Endothelial cell of umbilical vein (primary cell): Measurements from ENCODE around the gene CERK.

Source experiments
- CTCF ChIP-seq, 2 donors: IDR thresholded peaks; 1 replicate in 1 of 2; 2 replicates in 1 of 2; pipeline ENCODE4 v1.5.1; 2011; ENCODE audit warnings: low read length in 2 of 2, mild to moderate bottlenecking in 2 of 2, moderate library complexity in 2 of 2, control low read depth in 1 of 2, inconsistent platforms in 1 of 2, low read depth in 1 of 2; ENCODE audit not compliant: insufficient read depth in 1 of 2; ENCODE audit errors: extremely low read depth in 1 of 2
- EZH2 ChIP-seq: IDR thresholded peaks from 2 replicates; pipeline ENCODE4 v1.6.1; 2012; ENCODE audit warnings: borderline replicate concordance, low read depth, mild to moderate bottlenecking, moderate library complexity, low read length, inconsistent platforms; ENCODE audit not compliant: severe bottlenecking
- FOS ChIP-seq: IDR thresholded peaks from 2 replicates; pipeline ENCODE4 v1.6.1; 2011; ENCODE audit warnings: mild to moderate bottlenecking, low read length, moderate library complexity, borderline replicate concordance; ENCODE audit not compliant: insufficient read depth
- GATA2 ChIP-seq: IDR thresholded peaks from 2 replicates; pipeline ENCODE4 v1.7.0; 2011; ENCODE audit warnings: low read depth, mild to moderate bottlenecking, moderate library complexity, mixed read lengths, low read length; ENCODE audit not compliant: insufficient read length, insufficient read depth
- JUN ChIP-seq: IDR thresholded peaks from 2 replicates; pipeline ENCODE4 v1.6.1; 2011; ENCODE audit warnings: borderline replicate concordance, low read depth; ENCODE audit not compliant: insufficient read length, insufficient read depth
- MAX ChIP-seq: IDR thresholded peaks from 2 replicates; pipeline ENCODE4 v1.6.1; 2011; ENCODE audit not compliant: insufficient read depth, insufficient read length
- MYC ChIP-seq: IDR thresholded peaks from one replicate; pipeline ENCODE4 v1.6.1; 2011; ENCODE audit warnings: mild to moderate bottlenecking, low read depth, low read length
- POLR2A ChIP-seq: IDR thresholded peaks from 2 replicates; pipeline ENCODE4 v1.6.1; 2012; ENCODE audit warnings: low read depth, mild to moderate bottlenecking, control low read depth, low read length

DNA sequence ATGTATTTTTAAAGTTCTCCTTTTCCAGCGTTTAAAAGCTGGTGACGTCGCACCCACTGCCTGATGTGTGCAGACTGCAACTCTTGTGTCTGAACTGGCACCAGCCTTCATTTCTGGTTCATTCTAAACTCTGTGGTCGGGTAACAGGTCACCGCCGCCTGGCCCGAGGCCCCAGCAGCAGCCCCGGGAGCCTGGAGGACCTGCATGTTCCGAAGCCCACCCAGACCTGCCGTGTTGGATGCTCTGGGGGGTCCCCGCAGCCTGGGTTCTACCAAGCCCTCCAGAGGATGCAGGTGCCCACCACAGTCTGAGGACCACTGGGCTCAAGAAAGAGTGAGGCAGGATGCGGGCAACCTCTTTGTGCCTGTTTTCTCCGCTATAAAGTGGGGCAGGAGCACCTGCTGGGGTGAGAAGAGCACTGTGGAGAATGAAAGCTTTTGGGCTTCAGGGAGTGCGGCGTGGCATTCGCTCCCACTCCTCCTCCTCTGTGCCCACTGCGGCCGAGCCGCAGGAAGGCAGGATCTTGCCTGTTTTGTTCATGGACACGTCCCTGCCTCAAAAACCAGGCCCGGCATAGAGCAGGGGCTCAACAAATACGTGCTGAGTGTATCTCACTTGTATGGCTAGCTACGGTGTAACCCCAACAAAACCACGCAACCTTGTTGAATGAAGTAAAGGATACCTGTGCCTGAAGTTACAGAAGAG lies 40.1 kb downstream of the CERK start:
- no peak for TF ChIP-seq CTCF (IDR thresholded peaks at IDR 0.05; ENCODE audit: extremely low read depth in 1 of 2, insufficient read depth in 1 of 2, low read depth in 1 of 2, low read length in 2 of 2)
- TF ChIP-seq POLR2A: no peak
- TF ChIP-seq GATA2: no peak
- no peak for TF ChIP-seq MAX
- TF ChIP-seq EZH2: no peak
- TF ChIP-seq MYC: no peak
- no peak for TF ChIP-seq JUN
- TF ChIP-seq FOS: no peak
